Measurements from ENCODE around the gene LDHAL6B.

DNA sequence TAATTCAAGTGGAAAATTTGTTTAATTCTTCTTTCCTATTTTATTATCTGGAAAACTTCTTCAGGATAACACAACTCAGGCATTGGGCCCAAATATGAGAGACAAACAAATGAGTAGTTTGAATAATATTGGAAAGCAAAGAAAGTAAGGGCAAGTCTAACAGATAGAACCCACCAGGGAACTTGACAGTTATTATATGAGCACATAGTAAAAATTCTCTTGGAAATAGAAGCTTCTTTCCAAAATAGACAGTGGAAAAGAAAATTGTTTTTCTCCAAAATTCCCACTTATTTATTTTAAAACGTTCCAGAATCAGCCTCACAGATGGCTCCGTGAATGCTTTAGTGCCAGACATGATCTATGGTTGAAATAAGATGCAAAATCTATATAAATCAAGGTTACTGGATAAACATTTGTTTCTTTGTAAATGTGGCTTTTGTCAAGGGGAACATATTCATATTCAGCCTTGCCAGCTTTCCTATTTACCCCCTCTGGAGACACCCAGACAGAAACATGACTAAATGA is 23.9 kb downstream of the LDHAL6B start:
- TF ChIP-seq POLR2A (IDR thresholded peaks at IDR 0.05; ENCODE audit: low read depth, low read length) (no peak), TAF1 (IDR thresholded peaks at IDR 0.05; ENCODE audit: borderline replicate concordance, low read depth, low read length) (no peak)
